GM10266 (cell line): ENCODE data around the gene CACNG3.
A peak's percentile ranks its signal among the peaks of the same experiment; 100 is the strongest.
"Not testable (repeated sequence)": the region's sequence is repeated elsewhere in the genome, so short reads cannot be mapped to it uniquely, and the experiment has no call there.

Source experiments
- DNase-seq: peaks from one replicate; pipeline ENCODE4 v3.0.0; 2012; ENCODE audit errors: extremely low spot score
- TF ChIP-seq, protein P1 (sequence below): IDR thresholded peaks from 2 replicates; pipeline ENCODE4 v1.5.1; 2012; ENCODE audit warnings: mild to moderate bottlenecking, low read depth; ENCODE audit not compliant: control insufficient read depth, insufficient read depth; ENCODE audit errors: missing control alignments

The CACNG3 gene

DNA sequence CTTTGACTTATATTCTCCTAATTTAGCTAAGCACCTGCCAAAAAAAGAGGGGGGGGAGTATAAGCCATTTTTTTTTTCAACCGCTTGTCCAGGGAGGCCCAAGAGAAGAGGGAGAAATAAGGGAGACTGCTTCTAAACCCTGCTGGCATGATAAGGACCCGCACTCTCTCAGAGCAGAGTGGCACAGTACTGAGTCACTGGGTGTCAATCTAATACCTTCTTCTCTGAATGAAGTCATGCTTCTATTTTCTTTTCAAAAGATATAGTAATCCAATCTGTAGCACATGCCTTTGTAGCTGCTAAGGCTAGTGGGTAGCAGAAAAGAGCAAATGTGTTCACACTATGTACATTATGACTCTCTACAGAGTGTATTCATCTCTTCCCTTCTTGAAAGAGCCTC is 34.9 kb upstream of the CACNG3 start:
- DNase-seq: no peak
- TF ChIP-seq, protein P1, sequence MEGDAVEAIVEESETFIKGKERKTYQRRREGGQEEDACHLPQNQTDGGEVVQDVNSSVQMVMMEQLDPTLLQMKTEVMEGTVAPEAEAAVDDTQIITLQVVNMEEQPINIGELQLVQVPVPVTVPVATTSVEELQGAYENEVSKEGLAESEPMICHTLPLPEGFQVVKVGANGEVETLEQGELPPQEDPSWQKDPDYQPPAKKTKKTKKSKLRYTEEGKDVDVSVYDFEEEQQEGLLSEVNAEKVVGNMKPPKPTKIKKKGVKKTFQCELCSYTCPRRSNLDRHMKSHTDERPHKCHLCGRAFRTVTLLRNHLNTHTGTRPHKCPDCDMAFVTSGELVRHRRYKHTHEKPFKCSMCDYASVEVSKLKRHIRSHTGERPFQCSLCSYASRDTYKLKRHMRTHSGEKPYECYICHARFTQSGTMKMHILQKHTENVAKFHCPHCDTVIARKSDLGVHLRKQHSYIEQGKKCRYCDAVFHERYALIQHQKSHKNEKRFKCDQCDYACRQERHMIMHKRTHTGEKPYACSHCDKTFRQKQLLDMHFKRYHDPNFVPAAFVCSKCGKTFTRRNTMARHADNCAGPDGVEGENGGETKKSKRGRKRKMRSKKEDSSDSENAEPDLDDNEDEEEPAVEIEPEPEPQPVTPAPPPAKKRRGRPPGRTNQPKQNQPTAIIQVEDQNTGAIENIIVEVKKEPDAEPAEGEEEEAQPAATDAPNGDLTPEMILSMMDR: no peak

DNA sequence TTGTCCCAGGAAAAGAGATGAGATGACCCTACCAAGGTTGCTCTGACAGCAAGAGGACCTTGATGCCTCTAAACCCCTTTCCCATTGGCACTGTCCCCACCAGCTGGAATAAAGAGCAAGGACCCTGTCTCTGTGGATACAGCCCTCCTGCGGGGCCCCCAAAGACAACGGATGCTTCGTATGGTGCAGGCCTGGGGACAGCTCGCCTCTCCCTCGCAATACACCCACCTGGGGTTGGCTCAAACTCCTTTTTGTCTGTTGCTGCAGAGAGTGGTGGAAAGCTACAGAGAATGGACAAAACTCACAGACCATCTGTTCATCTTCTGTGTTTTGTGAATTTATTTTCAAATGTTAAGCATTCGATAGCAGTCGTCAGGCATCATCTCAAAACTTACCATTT is 27.6 kb upstream of the CACNG3 start:
- TF ChIP-seq, protein P1: no peak

DNA sequence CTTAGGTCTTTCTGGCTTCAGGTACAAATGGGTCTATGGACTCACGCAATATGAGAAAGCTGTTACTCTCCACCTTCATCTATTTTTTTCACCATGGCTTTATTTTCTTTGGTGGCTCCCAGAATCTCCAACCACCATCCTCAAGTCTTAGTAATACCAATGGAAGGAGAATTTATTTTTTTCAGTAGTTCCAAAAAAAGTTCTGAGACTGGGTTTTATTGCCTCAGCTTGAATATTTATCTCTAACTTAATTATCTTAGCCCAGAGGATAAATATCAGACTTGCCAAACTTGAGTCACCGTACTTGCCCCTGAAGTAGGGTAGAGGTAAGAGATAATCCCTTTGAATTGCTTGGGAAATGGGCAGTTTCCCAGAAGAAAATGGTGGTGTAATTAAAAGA is 23.2 kb upstream of the CACNG3 start:
- no peak for DNase-seq
- TF ChIP-seq, protein P1: no peak

More for the DNA sequence above, 27.6 kb upstream of the CACNG3 start:
- DNase-seq: no peak

DNA sequence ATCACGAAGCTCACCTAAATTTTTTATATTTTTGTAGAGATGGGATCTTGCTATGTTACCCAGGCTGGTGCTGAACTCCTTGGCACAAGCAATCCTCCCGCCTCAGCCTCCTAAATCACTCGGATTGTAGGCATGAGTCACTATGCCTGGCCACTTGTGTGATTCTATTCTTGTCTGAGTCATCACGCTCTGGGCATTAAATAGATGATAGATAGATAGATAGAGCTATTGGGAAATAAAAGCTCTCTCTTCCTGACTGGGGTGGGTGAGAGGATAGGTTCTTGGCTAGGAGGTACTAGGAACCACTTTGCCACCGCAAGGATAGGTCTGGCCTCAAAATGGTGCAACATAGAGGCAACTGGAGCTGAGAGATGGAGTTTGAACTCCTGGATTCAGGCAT is 21.4 kb upstream of the CACNG3 start:
- TF ChIP-seq, protein P1: no peak
- DNase-seq: no peak

DNA sequence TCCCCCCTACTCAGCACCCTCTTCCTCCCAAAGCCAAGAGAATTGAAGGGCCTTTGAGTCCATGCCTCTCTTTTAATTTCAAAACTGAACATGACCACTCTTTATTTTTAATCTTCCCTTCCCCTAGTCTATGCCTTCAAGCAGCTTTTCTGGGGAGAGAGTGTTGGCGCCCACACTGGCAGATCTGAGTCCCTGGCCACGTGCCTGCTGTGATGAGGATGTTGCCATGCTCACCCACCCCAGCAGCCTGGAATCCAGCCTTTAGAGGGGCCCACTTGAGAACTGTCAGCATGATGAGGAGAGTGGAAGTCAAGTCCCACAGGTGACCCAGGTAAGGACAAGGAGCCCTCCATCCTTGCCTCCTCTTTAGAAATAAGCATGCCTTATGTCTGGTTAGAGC is 20.3 kb upstream of the CACNG3 start:
- TF ChIP-seq, protein P1: no peak
- DNase-seq: no peak

DNA sequence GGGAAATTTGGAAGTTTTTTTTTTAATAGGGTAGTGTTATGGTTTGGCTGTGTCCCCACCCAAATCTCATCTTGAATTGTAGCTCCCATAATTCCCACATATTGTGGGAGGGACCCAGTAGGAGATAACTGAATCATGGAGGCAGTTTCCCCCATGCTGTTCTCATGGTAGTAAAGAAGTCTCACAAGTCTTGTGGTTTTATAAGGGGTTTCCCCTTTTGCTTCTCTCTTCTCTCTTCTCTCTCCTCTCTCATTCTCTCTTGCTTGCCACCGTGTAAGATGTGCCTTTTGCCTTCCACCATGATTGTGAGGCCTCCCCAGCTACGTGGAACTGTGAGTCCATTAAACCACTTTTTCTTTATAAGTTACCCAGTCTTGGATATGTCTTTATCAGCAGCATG is 17.3 kb upstream of the CACNG3 start:
- DNase-seq: not testable (repeated sequence)

DNA sequence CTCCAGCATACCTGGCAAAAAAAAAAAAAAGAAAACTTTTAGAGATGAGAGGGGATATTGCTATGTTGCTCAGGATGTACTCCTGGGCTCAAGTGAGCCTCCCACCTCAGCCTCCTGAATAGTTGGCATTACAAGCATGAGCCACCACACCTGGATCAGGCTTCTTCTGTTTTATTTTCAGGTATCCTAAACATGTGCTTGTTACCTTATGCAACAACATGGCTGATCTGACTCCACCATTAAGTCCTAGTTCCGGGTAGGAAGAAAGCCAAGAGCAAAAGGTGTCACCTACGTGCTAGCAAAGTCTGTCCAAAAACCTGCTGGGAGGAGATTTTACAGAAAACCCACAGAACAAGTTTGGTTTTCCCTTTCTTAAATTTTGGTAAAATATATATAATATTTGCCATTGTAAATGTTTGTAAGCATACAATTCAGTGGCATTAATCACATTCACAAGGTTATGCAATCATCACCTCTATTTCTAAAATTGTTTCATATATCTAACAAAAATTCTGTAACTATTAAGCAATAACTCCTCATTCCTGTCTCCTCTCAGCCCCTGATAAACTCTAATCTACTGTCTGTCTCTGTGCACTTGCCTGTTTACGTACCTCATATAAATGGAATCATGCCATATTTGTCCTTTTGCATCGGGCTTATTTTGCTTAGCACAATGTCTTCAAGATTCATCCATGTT is 9.1 kb upstream of the CACNG3 start:
- DNase-seq: no peak
- TF ChIP-seq, protein P1: no peak

DNA sequence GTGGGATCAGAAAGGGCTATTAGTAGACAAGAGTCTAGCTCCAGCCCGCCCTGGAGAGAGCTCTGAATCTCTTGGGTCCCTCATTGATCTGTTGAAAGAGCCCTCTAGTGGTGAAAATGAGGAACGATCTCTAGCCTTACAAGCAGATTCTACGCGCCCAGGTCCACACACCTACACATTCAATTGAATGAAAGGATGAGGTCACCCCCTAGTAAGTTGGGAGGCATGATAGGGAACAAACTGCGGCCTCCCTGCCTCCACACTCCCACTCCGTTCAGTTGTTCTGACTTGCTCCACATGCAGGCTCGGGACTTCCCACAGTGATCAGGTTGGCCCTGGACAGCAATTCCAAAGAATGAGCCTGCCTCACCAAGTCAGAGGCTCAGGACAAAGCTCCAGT is 2.9 kb upstream of the CACNG3 start:
- TF ChIP-seq, protein P1: peak; percentile 73

More for the DNA sequence above, 2.9 kb upstream of the CACNG3 start:
- peak; percentile 74 for DNase-seq
